B cell (primary cell): Measurements from ENCODE around the gene HPD. TPM values are rescaled to one million over a fixed set of nuclear protein-coding genes. Genes with fewer than 3 reads are reported as not detected.

Experiments
- ATAC-seq: fragments of 200-7000 bp; cut with Tn5 transposase; one replicate; pipeline ENCODE4 v1.10.0; 2021; ENCODE audit warnings: low read depth, mild to moderate bottlenecking, moderate number of reproducible peaks, moderate library complexity
- CTCF ChIA-PET: fragments of 350-600 bp; sonication (Branson Sonifier 250); formaldehyde crosslinking; loops from one replicate; lab custom pipeline; 2021; ENCODE audit warnings: antibody characterized with exemption, inconsistent platforms; lab: Charles Lee
- POLR2A ChIA-PET: fragments of 350-600 bp; sonication (Branson Sonifier 250); formaldehyde crosslinking; loops from one replicate; lab custom pipeline; 2021; ENCODE audit warnings: antibody characterized with exemption; lab: Charles Lee
- DNase-seq: peaks from one replicate; pipeline ENCODE4 v3.0.0; 2013
- H2AFZ ChIP-seq: 2 replicates; pipeline ENCODE4 v1.6.1; 2012; ENCODE audit warnings: mild to moderate bottlenecking, low read depth, low read length; ENCODE audit not compliant: insufficient read depth, poor library complexity, severe bottlenecking
- H3K27ac ChIP-seq, 2 donors: 1 replicate in 1 of 2; 2 replicates in 1 of 2; pipeline ENCODE4 v1.5.1; 2012 to 2013; ENCODE audit warnings: low read length in 2 of 2, mild to moderate bottlenecking in 2 of 2, moderate library complexity in 1 of 2
- H3K27me3 ChIP-seq, 4 experiments: fragments of 200-600 bp in 1 of 4; sonication (generic) in 1 of 4; replicated peaks in 1 of 4; 1 replicate in 2 of 4; 2 replicates in 2 of 4; pipeline versions ENCODE4 v1.6.1 to v1.7.0; 2013 to 2016; ENCODE audit warnings: low read length in 3 of 4, mild to moderate bottlenecking in 2 of 4, mixed read lengths in 1 of 4, moderate library complexity in 1 of 4; ENCODE audit not compliant: insufficient read depth in 4 of 4, control insufficient read depth in 3 of 4; ENCODE audit errors: control extremely low read depth in 1 of 4
- H3K36me3 ChIP-seq, 2 experiments: replicated peaks in 1 of 2; 1 replicate in 1 of 2; 2 replicates in 1 of 2; pipeline versions ENCODE4 v1.6.1 to v1.7.1; 2013; ENCODE audit warnings: low read length in 1 of 2; ENCODE audit not compliant: insufficient read depth in 2 of 2, control insufficient read depth in 1 of 2; ENCODE audit errors: control extremely low read depth in 1 of 2, extremely low read depth in 1 of 2
- H3K4me1 ChIP-seq, 2 donors: fragments of 200-600 bp in 1 of 2; sonication (generic) in 1 of 2; 1 replicate in 1 of 2; 2 replicates in 1 of 2; pipeline versions ENCODE4 v1.5.1 to v1.6.1; 2013 to 2017; ENCODE audit warnings: low read length in 2 of 2; ENCODE audit not compliant: control insufficient read depth in 2 of 2, insufficient read depth in 2 of 2
- H3K4me2 ChIP-seq: replicated peaks from 2 replicates; pipeline ENCODE3; 2012; ENCODE audit warnings: mild to moderate bottlenecking, low read depth, low read length; ENCODE audit not compliant: poor library complexity, severe bottlenecking
- H3K4me3 ChIP-seq, 5 experiments: fragments of 200-600 bp in 1 of 5; sonication (generic) in 1 of 5; 1 replicate in 3 of 5; 2 replicates in 2 of 5; pipeline versions ENCODE4 v1.5.1 to v1.7.0; 2011 to 2016; ENCODE audit warnings: low read length in 4 of 5, mild to moderate bottlenecking in 4 of 5, low read depth in 2 of 5, control low read depth in 1 of 5, moderate library complexity in 1 of 5; ENCODE audit not compliant: insufficient read depth in 1 of 5; ENCODE audit errors: control extremely low read depth in 1 of 5, extremely low read depth in 1 of 5
- H3K79me2 ChIP-seq: fragments of 200-600 bp; sonication (generic); one replicate; pipeline ENCODE4 v1.6.0; 2016; ENCODE audit warnings: low read length; ENCODE audit not compliant: control insufficient read depth, insufficient read depth
- H3K9ac ChIP-seq: fragments of 200-600 bp; sonication (generic); 2 replicates; pipeline ENCODE4 v1.6.1; 2017; ENCODE audit warnings: mild to moderate bottlenecking, low read length, moderate library complexity
- H3K9me3 ChIP-seq, 3 donors: one replicate each; pipeline versions ENCODE4 v1.6.1 to v1.7.1; 2013; ENCODE audit warnings: low read length in 2 of 3; ENCODE audit not compliant: control insufficient read depth in 2 of 3, insufficient read depth in 1 of 3; ENCODE audit errors: control extremely low read depth in 1 of 3
- H4K20me1 ChIP-seq: 2 replicates; pipeline ENCODE4 v1.6.0; 2012; ENCODE audit warnings: mild to moderate bottlenecking, low read length; ENCODE audit not compliant: insufficient read depth, control insufficient read depth, poor library complexity, severe bottlenecking
- H3K27ac Mint-ChIP-seq: one replicate; pipeline ENCODE4 v1.8.0; 2021; ENCODE audit warnings: mixed read lengths
- H3K27me3 Mint-ChIP-seq: one replicate; pipeline ENCODE4 v1.8.0; 2021; ENCODE audit warnings: mixed read lengths
- H3K4me1 Mint-ChIP-seq: one replicate; pipeline ENCODE4 v1.8.0; 2021; ENCODE audit warnings: mixed read lengths
- H3K4me3 Mint-ChIP-seq: one replicate; pipeline ENCODE4 v1.8.0; 2021; ENCODE audit warnings: mixed read lengths
- H3K9me3 Mint-ChIP-seq: one replicate; pipeline ENCODE4 v1.8.0; 2022; ENCODE audit warnings: mixed read lengths; ENCODE audit not compliant: insufficient read depth
- CTCF ChIP-seq: fragments of 200-600 bp; IDR thresholded peaks from one replicate; pipeline ENCODE4 v1.8.0; 2022; ENCODE audit warnings: antibody characterized with exemption, mild to moderate bottlenecking
- EZH2 ChIP-seq: IDR thresholded peaks from 2 replicates; pipeline ENCODE4 v1.6.1; 2012; ENCODE audit warnings: borderline replicate concordance, low read depth, mild to moderate bottlenecking, moderate library complexity, low read length; ENCODE audit not compliant: insufficient read depth, poor library complexity, severe bottlenecking
- WGBS: methylation state at CpG from one replicate; pipeline ENCODE4 v1.1.5; 2013; ENCODE audit warnings: missing lambda C conversion rate; ENCODE audit not compliant: insufficient coverage; 5-methylcytosine and 5-hydroxymethylcytosine counted together
- intact Hi-C: fragments of 100-400 bp; cut with micrococcal nuclease; formaldehyde crosslinking; loops from one replicate; pipeline ENCODE4 v1.10.0; 2022
- polyA plus RNA-seq: library from polyadenylated mRNA; depleted of rRNA; stranded (reverse); fragments of >200 nt; gene quantifications from 2 replicates; pipeline ENCODE4 v1.2.3, GENCODE V29; 2012
- total RNA-seq, 2 donors: library from RNA; stranded (reverse); fragments of 120-200 nt in 1 of 2; gene quantifications; 1 replicate in 1 of 2; 2 replicates in 1 of 2; pipeline versions ENCODE4 v1.2.3 to v1.2.4, GENCODE V29; 2013 to 2022

Gene HPD
- total and polyA plus RNA-seq, 2 donors (not counting 1 experiment from before 2014, with no cell fraction given): not detected

- DNase-seq (no peak), ATAC-seq (no peak)
- intact Hi-C loops: loop anchor here (1.0 kb wide), 1 partner anchor 197 kb away; no protein-coding TSS in a partner anchor
- ChIA-PET POLR2A (no interaction called here), CTCF (interaction anchor here (0.6 to 4.6 kb wide), 5 partner anchors 24 to 176 kb away, joined by 3 to 38 read pairs (median 3); partner anchors contain the start of genes CFAP251 and RHOF)
- Mint-ChIP-seq H3K9me3 (no peaks in the 10 kb centered on the region), H3K27me3 (no peaks in the 10 kb centered on the region), H3K4me3 (no peak overlapping the region), H3K4me1 (peaks cover 22% of the 10 kb centered on the region), H3K27ac (no peak overlapping the region)
- Histone ChIP-seq H3K9me3 (no peaks in the 10 kb centered on the region), H3K4me1 (peaks cover 10 to 12% of the 10 kb centered on the region in 2 donors), H3K4me3 (no peak overlapping the region), H3K36me3 (peaks cover 7 to 35% of the 10 kb centered on the region in 2 experiments), H3K27me3 (no peaks in the 10 kb centered on the region), H2AFZ (no peak overlapping the region), H3K27ac (no peak overlapping the region), H3K4me2 (no peak overlapping the region), H3K9ac (no peak overlapping the region), H3K79me2 (peaks cover 38% of the 10 kb centered on the region), H4K20me1 (peaks cover 12% of the 10 kb centered on the region)
- no CpG with 5 or more reads among the region's 1 CpG for WGBS
- TF ChIP-seq EZH2 (no peak), CTCF (no peak)
Observed at GRCh38 chr12:121893961-121894460, 35.4 kb upstream of the HPD start.

GRCh38 chr12:121892673-121893561 is 34.3 kb upstream of the HPD start:
- no peak overlapping the region for H2AFZ ChIP-seq
- TF ChIP-seq EZH2: no peak
- TF ChIP-seq CTCF: no peak
- peaks cover 15 to 17% of the 10 kb centered on the region in 2 donors for H3K4me1 ChIP-seq
- no peak overlapping the region for H3K9ac ChIP-seq
- no peak overlapping the region for H3K4me2 ChIP-seq
- peaks cover 4 to 31% of the 10 kb centered on the region in 2 experiments for H3K36me3 ChIP-seq
- WGBS: 94% methylated on average over 11 of the region's 13 CpGs
- no peak for DNase-seq
- no peaks in the 10 kb centered on the region for H3K27me3 ChIP-seq
- H3K79me2 ChIP-seq: peaks cover 38% of the 10 kb centered on the region
- no peak for ATAC-seq
- ChIA-PET CTCF (interaction anchor here (0.6 to 4.6 kb wide), 7 partner anchors 25 to 231 kb away, joined by 3 to 38 read pairs (median 4); partner anchors contain the start of genes CFAP251 and RHOF), POLR2A (no interaction called here)
- no peak overlapping the region for H3K4me3 ChIP-seq
- intact Hi-C loops: no loop called here
- Mint-ChIP-seq H3K9me3 (no peaks in the 10 kb centered on the region), H3K4me1 (peaks cover 31% of the 10 kb centered on the region), H3K4me3 (no peak overlapping the region), H3K27ac (no peak overlapping the region), H3K27me3 (no peaks in the 10 kb centered on the region)
- peaks cover 0 to 3% (median 0%) of the 10 kb centered on the region in 3 donors for H3K9me3 ChIP-seq
- H3K27ac ChIP-seq: no peak overlapping the region
- peaks cover 12% of the 10 kb centered on the region for H4K20me1 ChIP-seq
